Coronary artery (tissue), 2 donors: ENCODE measurements around the gene SPSB4.

Source experiments
- DNase-seq: peaks from one replicate; pipeline ENCODE4 v3.0.0-alpha.2; 2017; ENCODE audit warnings: low spot score
- H3K27ac ChIP-seq, 2 donors: fragments of 200-600 bp; sonication (generic); one replicate each; pipeline ENCODE4 v1.5.1; 2016 to 2019
- H3K4me3 ChIP-seq: fragments of 200-600 bp; sonication (generic); 2 replicates; pipeline ENCODE4 v1.5.1; 2016; ENCODE audit warnings: mild to moderate bottlenecking, moderate library complexity
- CTCF ChIP-seq: fragments of 200-600 bp; sonication (generic); IDR thresholded peaks from one replicate; pipeline ENCODE4 v1.5.1; 2019; ENCODE audit warnings: antibody characterized with exemption

SPSB4 gene

GRCh38 chr3:141059816-141060215, 8.7 kb downstream of the SPSB4 start:
- Histone ChIP-seq H3K4me3 (no peak overlapping the region), H3K27ac (no peak overlapping the region)
- no peak for TF ChIP-seq CTCF
- peak; percentile 22 for DNase-seq

- no peak for DNase-seq
Observed at GRCh38 chr3:141060327-141060726, 9.2 kb downstream of the SPSB4 start.

GRCh38 chr3:141063831-141064230, 12.7 kb downstream of the SPSB4 start:
- peak; percentile 11 for DNase-seq
- no peak overlapping the region for H3K4me3 ChIP-seq
- H3K27ac ChIP-seq, result no peak overlapping the region
- no peak for TF ChIP-seq CTCF

More at GRCh38 chr3:141060327-141060726, 9.2 kb downstream of the SPSB4 start:
- no peak overlapping the region for H3K4me3 ChIP-seq
- no peak for TF ChIP-seq CTCF
- H3K27ac ChIP-seq, result no peak overlapping the region

GRCh38 chr3:141064255-141064926, 13.2 kb downstream of the SPSB4 start:
- Histone ChIP-seq H3K4me3 (no peak overlapping the region), H3K27ac (no peak overlapping the region)
- no peak for TF ChIP-seq CTCF
- DNase-seq, result peak; percentile 36

- H3K4me3 ChIP-seq, result no peak overlapping the region
- peak; percentile 43 for DNase-seq
- no peak overlapping the region for H3K27ac ChIP-seq
- TF ChIP-seq CTCF, result no peak
Observed at GRCh38 chr3:141065258-141065657, 14.1 kb downstream of the SPSB4 start.

- Histone ChIP-seq H3K27ac (no peak overlapping the region), H3K4me3 (no peak overlapping the region)
- peak; percentile 29 for DNase-seq
- TF ChIP-seq CTCF, result no peak
Observed at GRCh38 chr3:141065841-141066805, 15.0 kb downstream of the SPSB4 start.
